HG02943 (cell line): ENCODE results near the gene OR51B4.
"Not testable (repeated sequence)": the region's sequence is repeated elsewhere in the genome, so short reads cannot be mapped to it uniquely, and the experiment has no call there.

Experiments
- ATAC-seq: cut with Tn5 transposase; IDR thresholded peaks from one replicate; pipeline ENCODE4 v1.9.1; 2021; ENCODE audit warnings: mild to moderate bottlenecking, low read depth, moderate library complexity; ENCODE audit not compliant: unreplicated experiment

The OR51B4 gene

GRCh38 chr11:5297721-5298323 is 3.9 kb downstream of the OR51B4 start:
- no peak for ATAC-seq

GRCh38 chr11:5294342-5294995 is 7.3 kb downstream of the OR51B4 start:
- ATAC-seq: not testable (repeated sequence)

DNA sequence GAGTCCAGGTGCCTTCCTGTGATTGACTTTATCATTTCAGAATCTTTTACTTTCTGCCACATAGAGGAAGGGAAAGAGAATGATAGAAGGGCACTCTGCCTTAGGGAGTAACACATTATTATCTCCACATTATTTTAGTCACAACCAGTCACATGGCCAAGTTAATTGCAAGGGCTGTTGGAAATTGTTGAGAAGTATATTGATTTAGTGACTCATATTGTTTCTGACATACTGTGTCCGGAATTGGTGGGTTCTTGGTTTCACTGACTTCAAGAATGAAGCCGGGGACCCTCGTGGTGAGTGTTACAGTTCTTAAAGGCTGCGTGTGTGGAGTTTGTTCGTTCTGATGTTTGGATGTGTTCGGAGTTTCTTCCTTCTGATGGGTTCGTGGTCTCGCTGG is 8.7 kb downstream of the OR51B4 start:
- ATAC-seq: no peak

GRCh38 chr11:5291207-5291838 is 10.4 kb downstream of the OR51B4 start:
- peak; percentile 90 for ATAC-seq

GRCh38 chr11:5290106-5290505 is 11.6 kb downstream of the OR51B4 start:
- no peak for ATAC-seq

GRCh38 chr11:5289696-5290095 is 12.1 kb downstream of the OR51B4 start:
- ATAC-seq: no peak

GRCh38 chr11:5288906-5289550 is 12.7 kb downstream of the OR51B4 start:
- no peak for ATAC-seq

- no peak for ATAC-seq
Observed at GRCh38 chr11:5288108-5288905, 13.4 kb downstream of the OR51B4 start.

DNA sequence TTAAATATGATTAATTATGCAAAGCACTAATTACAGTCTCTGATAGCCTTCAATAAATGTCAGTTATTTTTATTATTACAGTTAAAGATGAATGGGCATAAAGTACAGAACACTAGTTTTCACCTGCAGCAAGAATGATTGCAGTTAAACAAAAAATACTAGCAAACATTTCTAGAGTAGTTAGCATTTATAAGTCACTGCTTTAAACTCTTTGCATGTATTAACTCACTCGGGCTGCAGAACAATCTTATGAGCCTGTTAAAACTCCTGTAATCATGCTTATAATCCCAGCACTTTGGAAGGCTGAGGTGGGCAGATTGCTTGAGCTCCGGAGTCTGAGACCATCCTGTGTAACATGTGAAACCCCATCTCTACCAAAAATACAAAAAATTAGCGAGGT is 14.8 kb downstream of the OR51B4 start:
- no peak for ATAC-seq

DNA sequence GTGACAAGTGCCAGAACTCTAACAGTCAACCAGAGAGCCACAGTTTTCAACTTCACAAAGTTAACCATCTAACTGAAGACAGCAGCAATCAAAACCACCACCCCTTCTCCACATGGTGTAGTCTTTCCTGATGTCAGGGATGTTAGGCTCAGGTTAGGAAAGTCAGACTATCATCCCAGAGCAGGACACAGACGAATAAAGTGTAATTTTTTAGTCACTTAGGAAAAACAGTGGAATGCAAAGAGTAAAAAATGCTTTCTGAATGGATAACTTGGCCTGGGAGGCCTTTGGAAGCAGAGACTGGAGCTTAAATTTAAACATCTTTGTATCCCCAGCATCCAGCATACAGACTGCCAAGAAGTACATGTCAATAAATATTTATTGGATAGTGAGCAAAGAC is 15.4 kb downstream of the OR51B4 start:
- ATAC-seq: no peak

GRCh38 chr11:5285703-5286340 is 15.9 kb downstream of the OR51B4 start:
- no peak for ATAC-seq

- ATAC-seq: no peak
Observed at GRCh38 chr11:5284637-5285036, 17.1 kb downstream of the OR51B4 start.

DNA sequence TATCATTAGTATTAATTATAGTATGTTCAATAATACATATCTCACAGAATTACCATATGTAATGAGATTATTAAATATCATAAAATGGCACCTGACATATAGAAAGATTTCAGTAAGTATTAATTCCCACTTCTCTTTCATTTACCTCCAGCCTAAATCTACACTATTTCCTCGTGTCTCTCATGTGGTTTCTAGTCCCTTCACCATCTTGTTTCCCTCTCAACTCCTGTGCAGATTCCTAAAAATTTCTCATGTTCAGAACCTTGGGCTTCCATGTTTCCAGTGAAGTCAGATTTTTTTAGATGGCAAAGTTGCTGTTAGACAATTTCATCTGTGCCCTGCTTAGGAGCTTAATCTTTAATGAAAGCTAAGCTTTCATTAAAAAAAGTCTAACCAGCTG is 17.9 kb downstream of the OR51B4 start:
- no peak for ATAC-seq

- ATAC-seq: no peak
Observed at GRCh38 chr11:5283086-5283485, 18.7 kb downstream of the OR51B4 start.

DNA sequence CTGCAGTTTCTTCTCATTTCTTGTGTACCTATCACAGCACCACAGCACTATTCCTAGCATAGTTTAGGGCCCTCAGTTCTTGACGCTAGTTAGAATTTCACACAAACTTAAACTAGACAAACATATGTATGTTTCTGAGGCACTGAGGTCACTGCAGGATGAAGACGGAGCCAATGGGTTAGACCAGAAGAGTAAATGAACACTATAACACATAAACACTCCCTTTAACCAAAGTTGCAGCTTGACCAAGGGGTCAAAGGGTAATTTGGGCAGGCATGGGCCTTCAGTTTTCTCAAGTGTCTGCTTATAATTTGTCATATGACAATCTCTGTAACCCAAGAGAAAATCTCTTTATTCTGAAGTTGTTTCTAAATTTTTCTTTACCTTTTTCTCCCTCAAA is 19.1 kb downstream of the OR51B4 start:
- ATAC-seq: no peak

DNA sequence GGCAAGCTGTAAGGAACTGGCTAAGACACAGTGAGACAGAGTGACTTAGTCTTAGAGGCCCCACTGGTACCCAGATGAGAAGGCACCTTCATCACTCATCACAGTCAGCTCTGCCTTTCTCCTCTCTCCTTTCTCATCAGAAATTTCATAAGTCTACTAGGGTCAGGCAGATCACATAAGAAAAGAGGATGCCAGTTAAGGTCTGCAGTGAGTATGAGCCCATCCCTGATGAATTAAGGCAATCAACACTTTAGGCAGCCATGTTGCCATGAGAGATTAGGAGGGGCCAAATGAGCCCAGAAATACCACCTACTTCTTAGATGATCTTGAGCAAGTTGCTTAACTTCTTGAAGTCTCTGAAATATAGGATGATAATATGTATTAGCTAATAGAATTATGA is 20.1 kb downstream of the OR51B4 start:
- no peak for ATAC-seq

DNA sequence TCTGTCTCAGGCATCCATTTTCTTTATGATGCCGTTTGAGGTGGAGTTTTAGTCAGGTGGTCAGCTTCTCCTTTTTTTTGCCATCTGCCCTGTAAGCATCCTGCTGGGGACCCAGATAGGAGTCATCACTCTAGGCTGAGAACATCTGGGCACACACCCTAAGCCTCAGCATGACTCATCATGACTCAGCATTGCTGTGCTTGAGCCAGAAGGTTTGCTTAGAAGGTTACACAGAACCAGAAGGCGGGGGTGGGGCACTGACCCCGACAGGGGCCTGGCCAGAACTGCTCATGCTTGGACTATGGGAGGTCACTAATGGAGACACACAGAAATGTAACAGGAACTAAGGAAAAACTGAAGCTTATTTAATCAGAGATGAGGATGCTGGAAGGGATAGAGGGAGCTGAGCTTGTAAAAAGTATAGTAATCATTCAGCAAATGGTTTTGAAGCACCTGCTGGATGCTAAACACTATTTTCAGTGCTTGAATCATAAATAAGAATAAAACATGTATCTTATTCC is 21.1 kb downstream of the OR51B4 start:
- ATAC-seq: peak; percentile 72

- no peak for ATAC-seq
Observed at GRCh38 chr11:5279471-5280090, 22.2 kb downstream of the OR51B4 start.

DNA sequence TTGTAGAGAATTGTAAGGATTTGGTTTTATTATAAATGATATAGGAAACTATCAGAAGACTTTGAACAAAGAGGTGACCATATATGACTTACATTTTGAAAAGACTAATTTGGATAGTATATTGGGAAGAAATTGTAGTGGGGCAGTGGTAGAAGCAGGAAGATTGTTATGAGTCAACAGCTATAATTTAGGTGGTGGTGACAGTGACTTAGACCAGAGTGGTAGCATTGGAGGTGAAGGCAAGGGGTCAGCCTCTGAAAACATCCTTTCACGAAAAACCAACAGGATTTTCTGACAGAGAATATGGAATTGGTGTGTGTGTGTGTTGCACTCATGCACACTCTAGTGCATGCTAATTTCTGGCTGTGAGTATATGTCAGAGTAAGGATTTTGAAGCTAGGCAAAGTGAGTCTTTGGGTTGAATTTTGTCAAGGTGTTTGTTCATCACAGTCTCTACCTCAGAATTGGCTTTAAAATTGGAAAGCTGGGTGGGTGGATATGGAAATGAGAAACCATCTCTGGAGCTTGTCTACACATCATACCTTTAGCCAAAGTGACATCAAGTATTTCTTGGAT is 23.9 kb downstream of the OR51B4 start:
- no peak for ATAC-seq
